Heart left ventricle (tissue), 16 donors: ENCODE results near the gene ZNF511. TPM values are rescaled to one million over a fixed set of nuclear protein-coding genes. Genes with fewer than 3 reads are reported as not detected.
A peak's percentile ranks its signal among the peaks of the same experiment; 100 is the strongest.

Experiments
- ATAC-seq, 4 donors: fragments of 200-7000 bp; cut with Tn5 transposase; one replicate each; pipeline ENCODE4 v1.9.1; 2020 to 2022; ENCODE audit warnings: moderate library complexity in 4 of 4, mild to moderate bottlenecking in 3 of 4, moderate number of reproducible peaks in 1 of 4
- DNase-seq, 5 donors: peaks; one replicate each; pipeline ENCODE4 v3.0.0-alpha.2; 2020
- H3K27ac ChIP-seq, 12 donors: fragments of 200-600 bp; sonication (generic) in 4 of 12; one replicate each; pipeline versions ENCODE4 v1.5.0 to v1.8.0; 2016 to 2022; ENCODE audit warnings: mild to moderate bottlenecking in 2 of 12
- H3K27me3 ChIP-seq, 9 donors: fragments of 200-600 bp; sonication (generic) in 2 of 9; one replicate each; pipeline versions ENCODE4 v1.5.1 to v1.8.0; 2016 to 2022; ENCODE audit warnings: mild to moderate bottlenecking in 3 of 9
- H3K36me3 ChIP-seq, 9 donors: fragments of 200-600 bp; sonication (generic) in 2 of 9; one replicate each; pipeline versions ENCODE4 v1.5.0 to v1.8.0; 2018 to 2022; ENCODE audit warnings: mild to moderate bottlenecking in 2 of 9
- H3K4me1 ChIP-seq, 12 donors: fragments of 200-600 bp; sonication (generic) in 4 of 12; one replicate each; pipeline versions ENCODE4 v1.5.0 to v1.8.0; 2016 to 2022; ENCODE audit warnings: mild to moderate bottlenecking in 3 of 12
- H3K4me3 ChIP-seq, 12 donors: fragments of 200-600 bp; sonication (generic) in 4 of 12; one replicate each; pipeline versions ENCODE4 v1.5.0 to v1.8.0; 2017 to 2022; ENCODE audit warnings: mild to moderate bottlenecking in 9 of 12, moderate library complexity in 4 of 12
- H3K9me3 ChIP-seq, 12 donors: fragments of 200-600 bp; sonication (generic) in 4 of 12; one replicate each; pipeline versions ENCODE4 v1.5.0 to v1.8.0; 2016 to 2022; ENCODE audit warnings: mild to moderate bottlenecking in 1 of 12
- CTCF ChIP-seq, 12 donors: fragments of 200-600 bp; sonication (generic) in 4 of 12; IDR thresholded peaks; one replicate each; pipeline versions ENCODE4 v1.5.0 to v1.8.0; 2018 to 2022; ENCODE audit warnings: antibody characterized with exemption in 12 of 12, mild to moderate bottlenecking in 5 of 12
- POLR2A ChIP-seq, 2 donors: fragments of 450-650 bp; IDR thresholded peaks; one replicate each; pipeline ENCODE4 v1.6.1; 2017; ENCODE audit warnings: antibody characterized with exemption in 2 of 2, mild to moderate bottlenecking in 2 of 2, moderate library complexity in 2 of 2
- WGBS, 4 donors: extraction: QIAGEN DNeasy Blood & Tissue Kit in 2 of 4; methylation state at CpG; one replicate each; pipeline versions ENCODE4 v1.1.5 to v1.1.7; 2013 to 2018; 5-methylcytosine and 5-hydroxymethylcytosine counted together
- intact Hi-C, 10 donors: fragments of 100-400 bp; cut with DNase I; formaldehyde crosslinking; loops; one replicate each; pipeline versions ENCODE4 v1.11.1 to v1.14.2; 2022
- long read RNA-seq, 3 donors: library from polyadenylated mRNA; unstranded; transcript quantifications; one replicate each; pipeline ENCODE4 v2.0.0, GENCODE V29; 2020 to 2021
- polyA plus RNA-seq, 2 donors: library from polyadenylated mRNA; stranded (reverse); fragments of 200-250 nt; gene quantifications; one replicate each; pipeline ENCODE4 v1.2.3, GENCODE V29; 2013
- total RNA-seq, 9 donors: library from RNA; depleted of rRNA in 2 of 9; stranded (reverse); fragments of >200 nt in 2 of 9; fragmentation: NEBNext Ultra II Directional in 3 of 9; extraction: Animal tissue kit (Norgen Biotek cat#: 25700) in 3 of 9; gene quantifications; one replicate each; pipeline versions ENCODE4 v1.1.0 to v1.2.4, GENCODE V29; 2016 to 2023
- donor health status: ischemic (EF 13 %, LVEDD 7.1; RV severe dilation, severe dysfunction).
- donor health status: healthy with polysubstance abuse.
- donor health status: DM: no; HTN: yes; CAD: no.
- donor health status: DM: no; HTN: no; CAD: no.
- donor health status: ischemic (EF 25% LVEDD 6.9; RV normal size, moderate dysfunction).
- donor health status: ischemic (EF 25% LVEDD 5.7; RV mildly dilated, moderate dysfunction).
- donor health status: healthy.
- donor health status: DM: yes; HTN: yes; CAD: no.
- donor health status: ischemic (EF 35%, LVEDD 5.7; RV mildly dilated, moderate dysfunction).
- donor health status: nonischemic (EF 11% LVEDD 7.7; RV severe dilation, severe dysfunction).
- donor health status: DM: yes; HTN: yes; CAD: no.
- donor health status: PGD.
- donor health status: ischemic (EF 29% LVEDD 5.4; RV normal size, mild dysfunction).
- donor health status: nonischemic (EF 23%, LVEDD 6.1; RV moderate dilation, normal function).

ZNF511 gene
- total RNA-seq (10 to 100 TPM; 34.5 to 53.3 (median 40.5) TPM), polyA plus RNA-seq (10 to 100 TPM; 44.5 to 80.4 TPM)
- long read RNA-seq, donor 1, transcript ZNF511-202 (6 exons, 1,520 nt) = major isoform, 24 of 33 reads
- long read RNA-seq, donor 1, partial matches to known transcripts = 1 of 33 reads
- long read RNA-seq, donor 1, other reads (novel, unspliced or antisense) = 6 of 33 reads
- long read RNA-seq, donor 2, transcript ZNF511-202 (6 exons, 1,520 nt) = major isoform, 49 of 56 reads
- long read RNA-seq, donor 2, transcript ZNF511-201 (5 exons, 2,004 nt) = minor isoform, 5 of 56 reads
- long read RNA-seq, donor 2, partial matches to known transcripts = 1 of 56 reads
- long read RNA-seq, donor 2, other reads (novel, unspliced or antisense) = 1 of 56 reads
- long read RNA-seq, donor 3, transcript ZNF511-202 (6 exons, 1,520 nt) = major isoform, 35 of 50 reads
- long read RNA-seq, donor 3, transcript ZNF511-201 (5 exons, 2,004 nt) = minor isoform, 11 of 50 reads
- long read RNA-seq, donor 3, partial matches to known transcripts = 0 of 50 reads
- long read RNA-seq, donor 3, other reads (novel, unspliced or antisense) = 4 of 50 reads

- intact Hi-C loops = loop anchor here in 2 of 10 donors (2.0 to 5.0 kb wide), 4 partner anchors 46 to 84 kb away; partner anchors contain the start of genes MTG1 (in 1 of the 2) and PAOX (in 1 of the 2)
- ATAC-seq = peak; percentile 62 to 93 (median 81)
- TF ChIP-seq POLR2A (IDR thresholded peaks at IDR 0.05) (peak in 1 of 2 donors; percentile 62), CTCF (IDR thresholded peaks at IDR 0.05) (peak in 4 of 12 donors; percentile 12 to 38 (median 20))
- Histone ChIP-seq H3K27me3 (no peaks in the 10 kb centered on the region), H3K27ac (peak within 1 kb of the TSS; percentile 92 to 99 (median 98)), H3K4me1 (peaks cover 0 to 38% (median 21%) of the 10 kb centered on the region in 12 donors), H3K4me3 (peak within 1 kb of the TSS; percentile 78 to 100 (median 97)), H3K9me3 (no peaks in the 10 kb centered on the region), H3K36me3 (peaks cover 0 to 38% (median 26%) of the 10 kb centered on the region in 9 donors)
- peak; percentile 90 to 96 (median 92) for DNase-seq
- 0% methylated on average over 28 to 89 of the region's 89 CpGs for WGBS, 4 donors
Measured at GRCh38 chr10:133308421-133309099, at the start of gene ZNF511, which contains the start of gene TUBGCP2. Gene ZNF511 (plus strand): TSS chr10:133308914. CDS start chr10:133308944, 30 bp downstream. Gene TUBGCP2 (minus strand): TSS chr10:133308872. CDS start chr10:133302941, 5,931 bp downstream.

GRCh38 chr10:133259602-133259989 is 49.1 kb upstream of the ZNF511 start:
- H3K4me3 ChIP-seq = no peak overlapping the region
- TF ChIP-seq POLR2A (IDR thresholded peaks at IDR 0.05) = no peak
- TF ChIP-seq CTCF (IDR thresholded peaks at IDR 0.05) = no peak
- ATAC-seq (no peak), DNase-seq (no peak)
- intact Hi-C loops = loop anchor here in 1 of 10 donors (5.0 kb wide), 1 partner anchor 692 kb away; no protein-coding TSS in a partner anchor
- no peaks in the 10 kb centered on the region for H3K36me3 ChIP-seq
- H3K27ac ChIP-seq = peak overlapping the region in 5 of 12 donors; percentile 25 to 94 (median 57)
- 60 to 73% (median 72%) methylated on average over 7 to 12 of the region's 12 CpGs for WGBS, 4 donors
- no peaks in the 10 kb centered on the region for H3K27me3 ChIP-seq
- H3K9me3 ChIP-seq = no peaks in the 10 kb centered on the region
- H3K4me1 ChIP-seq = peaks cover 5 to 69% (median 37%) of the 10 kb centered on the region in 12 donors

- peak overlapping the region; percentile 49 to 85 (median 77) for H3K4me3 ChIP-seq
- peak; percentile 12 to 67 (median 50) for ATAC-seq
- no peaks in the 10 kb centered on the region for H3K36me3 ChIP-seq
- peak overlapping the region; percentile 77 to 96 (median 89) for H3K27ac ChIP-seq
- DNase-seq = peak; percentile 48 to 84 (median 63)
- whole genome bisulfite sequencing, 4 donors = 15 to 66% (median 27%) methylated on average over 12 to 50 of the region's 50 CpGs
- H3K4me1 ChIP-seq = peaks cover 5 to 69% (median 37%) of the 10 kb centered on the region in 12 donors
- H3K9me3 ChIP-seq = no peaks in the 10 kb centered on the region
- H3K27me3 ChIP-seq = no peaks in the 10 kb centered on the region
- intact Hi-C loops = loop anchor here in 1 of 10 donors (5.0 kb wide), 1 partner anchor 46 kb away; the partner anchor contains the start of genes TUBGCP2 and ZNF511
- no peak for TF ChIP-seq POLR2A (IDR thresholded peaks at IDR 0.05)
- no peak for TF ChIP-seq CTCF (IDR thresholded peaks at IDR 0.05)
Measured at GRCh38 chr10:133260895-133261725, 47.6 kb upstream of the ZNF511 start.
